SK-N-SH (cell line): ENCODE results near the gene PANK4.

Experiments
- EZH2phosphoT487 ChIP-seq: fragments of 200-600 bp; sonication (generic); IDR thresholded peaks from 2 replicates; pipeline ENCODE4 v1.6.1; 2017; ENCODE audit warnings: low read depth, mixed run types, mild to moderate bottlenecking, antibody characterized with exemption, moderate library complexity, borderline replicate concordance
- FOSL2 ChIP-seq: IDR thresholded peaks from 2 replicates; pipeline ENCODE4 v1.4.0; 2012; ENCODE audit warnings: low read depth, mild to moderate bottlenecking, moderate library complexity, borderline replicate concordance
- FOXM1 ChIP-seq: IDR thresholded peaks from 2 replicates; pipeline ENCODE4 v1.4.0; 2012; ENCODE audit warnings: low read depth, mild to moderate bottlenecking
- GABPA ChIP-seq: IDR thresholded peaks from 2 replicates; pipeline ENCODE4 v1.4.0; 2012; ENCODE audit warnings: low read depth, mild to moderate bottlenecking
- JUND ChIP-seq: IDR thresholded peaks from 2 replicates; pipeline ENCODE4 v1.4.0; 2012
- TAF1 ChIP-seq: IDR thresholded peaks from 2 replicates; pipeline ENCODE4 v1.6.1; 2012; ENCODE audit warnings: low read depth, mild to moderate bottlenecking, low read length, moderate library complexity, borderline replicate concordance
- YY1 ChIP-seq: IDR thresholded peaks from 2 replicates; pipeline ENCODE4 v1.4.0; 2012; ENCODE audit warnings: low read depth, mild to moderate bottlenecking
- TF ChIP-seq, protein P1 (sequence below): fragments of 200-600 bp; sonication (generic); IDR thresholded peaks from 2 replicates; pipeline ENCODE4 v1.6.1; 2017; ENCODE audit warnings: antibody characterized with exemption, mild to moderate bottlenecking, moderate library complexity

DNA sequence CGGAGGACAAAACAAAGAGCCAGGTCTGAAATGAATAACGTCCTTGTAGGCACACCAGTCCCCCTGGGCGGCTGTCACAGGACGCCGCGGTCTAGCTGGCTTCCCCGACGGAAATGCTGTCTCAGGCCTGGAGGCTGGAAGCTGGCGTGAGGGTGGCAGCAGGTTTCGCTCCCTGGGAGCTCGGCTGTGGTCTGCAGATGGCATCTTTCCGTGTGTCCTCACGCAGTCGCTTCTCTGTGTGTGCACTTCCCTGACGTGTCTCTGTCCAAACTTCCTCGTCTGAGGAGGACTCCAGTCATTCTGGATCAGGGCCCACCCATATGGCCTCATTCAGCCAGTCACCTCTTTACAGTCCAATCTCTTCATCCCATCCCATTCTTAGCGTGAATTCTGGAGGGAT lies 43.9 kb upstream of the PANK4 start:
- TF ChIP-seq, protein P1, sequence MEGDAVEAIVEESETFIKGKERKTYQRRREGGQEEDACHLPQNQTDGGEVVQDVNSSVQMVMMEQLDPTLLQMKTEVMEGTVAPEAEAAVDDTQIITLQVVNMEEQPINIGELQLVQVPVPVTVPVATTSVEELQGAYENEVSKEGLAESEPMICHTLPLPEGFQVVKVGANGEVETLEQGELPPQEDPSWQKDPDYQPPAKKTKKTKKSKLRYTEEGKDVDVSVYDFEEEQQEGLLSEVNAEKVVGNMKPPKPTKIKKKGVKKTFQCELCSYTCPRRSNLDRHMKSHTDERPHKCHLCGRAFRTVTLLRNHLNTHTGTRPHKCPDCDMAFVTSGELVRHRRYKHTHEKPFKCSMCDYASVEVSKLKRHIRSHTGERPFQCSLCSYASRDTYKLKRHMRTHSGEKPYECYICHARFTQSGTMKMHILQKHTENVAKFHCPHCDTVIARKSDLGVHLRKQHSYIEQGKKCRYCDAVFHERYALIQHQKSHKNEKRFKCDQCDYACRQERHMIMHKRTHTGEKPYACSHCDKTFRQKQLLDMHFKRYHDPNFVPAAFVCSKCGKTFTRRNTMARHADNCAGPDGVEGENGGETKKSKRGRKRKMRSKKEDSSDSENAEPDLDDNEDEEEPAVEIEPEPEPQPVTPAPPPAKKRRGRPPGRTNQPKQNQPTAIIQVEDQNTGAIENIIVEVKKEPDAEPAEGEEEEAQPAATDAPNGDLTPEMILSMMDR = no peak
- TF ChIP-seq EZH2phosphoT487 (no peak), FOXM1 (no peak), FOSL2 (no peak), JUND (no peak), YY1 (no peak), GABPA (no peak), TAF1 (no peak)
